Measurements from ENCODE around the gene GAR1. TPM values are rescaled to one million over a fixed set of nuclear protein-coding genes. Genes with fewer than 3 reads are reported as not detected.
A peak's percentile ranks its signal among the peaks of the same experiment; 100 is the strongest.
"Not testable (repeated sequence)": the region's sequence is repeated elsewhere in the genome, so short reads cannot be mapped to it uniquely, and the experiment has no call there.

The GAR1 gene
- total RNA-seq (2014; rRNA removed; shearing (Covaris generic)), result 6.3 and 14.5 TPM in 2 replicates

- peak; percentile 90 for DNase-seq (ENCODE audit: low spot score)
Observed at GRCh38 chr4:109815151-109816081, at the start of gene GAR1. TSS of gene GAR1 (plus strand) at chr4:109815762. CDS start at chr4:109816165, 403 bp downstream.

DNA sequence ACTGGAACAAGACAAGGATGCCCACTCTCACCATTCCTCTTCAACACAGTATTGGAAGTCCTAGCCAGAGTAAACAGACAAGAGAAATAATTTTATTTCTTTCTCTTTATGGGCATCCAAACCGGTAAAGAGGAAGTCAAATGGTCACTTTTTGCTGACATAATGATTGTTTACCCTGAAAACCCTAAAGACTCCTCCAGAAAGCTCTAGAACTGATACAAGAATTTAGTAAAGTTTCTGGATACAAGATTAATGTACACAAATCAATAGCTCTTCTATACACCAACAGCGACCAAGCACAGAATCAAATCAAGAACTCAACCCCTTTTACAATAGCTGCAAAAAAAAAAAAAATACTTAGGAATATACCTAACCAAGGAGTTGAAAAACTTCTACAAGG, 33.5 kb upstream of the GAR1 start:
- not testable (repeated sequence) for DNase-seq (ENCODE audit: low spot score)

GRCh38 chr4:109786846-109787245, 28.7 kb upstream of the GAR1 start:
- DNase-seq (ENCODE audit: low spot score), result no peak

GRCh38 chr4:109787807-109788206, 27.8 kb upstream of the GAR1 start:
- DNase-seq (ENCODE audit: low spot score), result no peak

DNA sequence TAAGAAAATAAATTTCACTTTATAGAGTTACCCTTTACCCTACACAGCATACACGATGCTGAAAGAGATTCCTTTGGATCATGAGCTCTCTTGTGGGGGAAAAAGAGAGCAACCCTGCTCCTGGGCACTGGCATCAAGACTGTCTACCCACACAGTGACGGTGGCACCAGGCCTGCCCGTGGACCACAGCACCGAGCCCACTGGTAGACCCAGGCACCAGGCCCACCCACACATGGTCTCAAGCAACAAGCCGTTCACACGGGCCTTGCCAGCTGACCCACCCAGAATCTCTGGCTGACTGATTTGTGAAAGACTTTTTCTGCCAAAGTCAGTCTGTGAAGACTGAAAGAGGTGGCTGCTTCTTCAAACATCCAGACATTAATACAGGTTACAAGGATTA, 20.5 kb upstream of the GAR1 start:
- DNase-seq (ENCODE audit: low spot score), result no peak

DNA sequence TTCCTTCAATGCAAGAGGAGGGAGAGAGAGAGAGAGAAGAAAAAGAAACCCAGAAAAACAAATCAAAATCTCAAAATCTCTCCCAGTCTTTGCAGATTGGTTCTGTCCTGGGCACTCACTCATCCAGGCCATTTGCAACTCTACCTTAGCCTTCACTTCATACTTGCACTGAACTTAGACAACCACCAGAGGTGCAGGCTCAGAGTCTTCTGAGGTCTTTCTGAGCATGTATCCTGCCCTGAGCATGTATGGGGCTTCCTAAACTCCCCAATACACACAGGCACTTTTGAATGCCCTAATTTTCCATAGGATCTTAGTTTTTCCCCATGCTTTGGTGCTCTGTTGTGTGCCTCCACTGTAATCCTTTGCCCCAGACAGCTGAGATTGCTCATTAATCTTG, 16.7 kb upstream of the GAR1 start:
- DNase-seq (ENCODE audit: low spot score), result no peak

DNA sequence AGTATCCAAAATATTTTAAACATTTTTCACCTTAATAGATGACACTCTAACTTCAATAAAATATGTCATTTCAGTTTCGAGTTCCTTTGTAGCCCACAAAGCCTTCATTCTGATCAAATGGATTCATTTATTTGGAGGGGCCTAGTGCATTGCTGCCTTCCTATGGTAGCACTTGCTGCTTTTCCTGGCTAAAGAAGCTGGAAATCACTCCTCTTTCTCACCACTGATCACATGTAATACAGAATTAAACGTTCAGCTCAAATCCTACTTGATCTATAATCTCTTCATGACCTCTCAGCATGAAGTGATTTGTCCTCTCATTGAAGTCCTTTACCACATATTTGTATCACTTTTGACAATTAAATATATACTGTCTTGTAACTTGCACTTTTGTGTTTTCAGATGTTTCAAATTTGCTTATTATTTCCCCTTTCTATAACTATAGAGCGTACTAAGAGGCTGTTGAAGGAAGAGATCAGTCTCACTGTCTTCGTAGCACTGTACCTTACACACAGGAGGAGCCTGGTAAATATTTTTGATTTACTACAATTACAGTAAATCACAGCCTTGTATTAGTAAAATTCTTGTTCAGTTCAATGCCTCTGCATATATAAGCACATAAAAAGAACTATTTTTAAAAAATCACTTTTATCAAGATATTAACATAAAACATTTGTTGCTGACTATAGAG, 14.3 kb upstream of the GAR1 start:
- no peak for DNase-seq (ENCODE audit: low spot score)

DNA sequence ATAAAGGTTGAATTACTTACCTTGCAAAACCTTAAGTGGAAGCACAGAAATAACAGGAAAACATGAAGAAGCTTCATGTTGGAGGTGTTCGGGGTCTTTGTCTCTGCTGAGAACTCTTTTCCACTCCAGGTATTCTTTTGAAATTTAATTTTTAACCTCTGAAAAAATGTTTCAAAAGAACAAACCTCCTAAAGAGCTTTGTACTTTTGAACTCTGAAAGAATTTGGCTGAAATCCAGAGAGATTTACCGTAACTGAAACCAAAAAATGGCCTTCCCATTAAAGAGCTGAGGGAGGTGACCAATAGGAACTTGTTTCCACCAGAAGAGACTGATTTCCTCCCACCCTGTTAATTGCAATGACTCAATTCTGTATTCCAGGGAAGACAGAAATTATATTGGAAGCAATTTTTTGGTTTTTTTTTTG, 13.7 kb upstream of the GAR1 start, which contains the start of gene CFI:
Gene CFI (minus strand): TSS at position 105 of the 425 bp plus-strand sequence. CDS start 28 bp downstream, at position 77.
- DNase-seq (ENCODE audit: low spot score), result peak; percentile 36

GRCh38 chr4:109803924-109804571, 11.5 kb upstream of the GAR1 start:
- peak; percentile 46 for DNase-seq (ENCODE audit: low spot score)

DNA sequence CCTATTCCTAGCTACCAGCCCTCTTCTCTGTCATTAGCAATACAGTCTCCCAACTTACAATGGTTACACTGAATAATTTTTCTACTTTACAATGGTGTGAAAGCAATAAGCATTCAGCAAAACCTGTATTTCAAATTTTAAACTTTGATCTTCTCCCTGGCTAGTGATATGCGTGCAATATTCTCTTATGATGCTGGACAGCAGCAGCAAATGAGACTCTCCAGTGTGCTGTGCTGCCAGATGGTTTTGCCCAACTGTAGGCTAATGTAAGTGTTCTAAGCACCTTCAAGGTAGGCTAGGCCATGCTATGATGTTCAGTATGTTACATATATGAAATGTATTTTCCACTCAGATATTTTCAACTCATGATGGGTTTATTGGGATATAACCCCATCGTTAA, 5.9 kb upstream of the GAR1 start:
- DNase-seq (ENCODE audit: low spot score), result no peak

DNA sequence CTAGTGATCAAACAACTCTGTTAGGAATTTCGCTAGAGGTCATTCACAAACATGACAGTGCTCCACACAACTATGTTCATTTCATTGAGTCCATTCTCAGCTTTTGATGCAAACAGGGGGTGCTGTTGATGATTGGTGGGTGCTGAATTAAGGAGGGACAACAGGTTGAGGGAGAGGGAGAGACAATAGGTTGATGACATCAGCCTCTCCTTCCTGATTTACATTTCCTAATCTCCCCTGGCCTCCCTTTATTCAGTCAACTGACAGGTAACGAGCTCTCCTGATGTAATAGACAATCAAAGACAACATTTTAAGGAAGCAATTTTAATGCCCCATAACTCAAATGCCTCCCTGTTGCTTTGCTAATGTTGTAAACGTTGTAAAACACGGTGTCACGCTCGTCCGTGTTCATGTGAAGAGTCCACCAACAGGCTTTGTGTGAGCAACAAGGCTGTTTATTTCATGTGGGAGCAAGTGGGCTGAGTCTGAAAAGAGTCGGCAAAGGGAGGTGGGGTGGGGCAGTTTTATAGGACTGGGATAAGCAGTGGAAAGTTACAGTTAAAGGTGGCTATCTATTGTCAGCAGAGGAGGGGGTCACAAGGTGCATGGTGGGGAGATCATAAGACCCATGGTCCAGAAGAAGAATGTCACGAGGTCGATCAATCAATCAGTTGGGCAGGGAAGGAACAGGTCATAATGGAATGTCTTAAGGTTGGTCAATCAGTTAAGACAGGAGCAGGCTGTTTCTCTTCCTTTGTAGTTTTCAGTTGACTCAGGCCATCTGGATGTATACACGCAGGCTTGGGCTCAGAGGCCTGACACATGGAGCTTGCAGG, 4.8 kb upstream of the GAR1 start:
- DNase-seq (ENCODE audit: low spot score), result no peak

GRCh38 chr4:109811707-109812106, 3.9 kb upstream of the GAR1 start:
- DNase-seq (ENCODE audit: low spot score), result no peak

- DNase-seq (ENCODE audit: low spot score), result no peak
Observed at GRCh38 chr4:109816082-109816442, 500 bp downstream of the GAR1 start.

GRCh38 chr4:109816894-109817293, 1.3 kb downstream of the GAR1 start:
- no peak for DNase-seq (ENCODE audit: low spot score)

DNA sequence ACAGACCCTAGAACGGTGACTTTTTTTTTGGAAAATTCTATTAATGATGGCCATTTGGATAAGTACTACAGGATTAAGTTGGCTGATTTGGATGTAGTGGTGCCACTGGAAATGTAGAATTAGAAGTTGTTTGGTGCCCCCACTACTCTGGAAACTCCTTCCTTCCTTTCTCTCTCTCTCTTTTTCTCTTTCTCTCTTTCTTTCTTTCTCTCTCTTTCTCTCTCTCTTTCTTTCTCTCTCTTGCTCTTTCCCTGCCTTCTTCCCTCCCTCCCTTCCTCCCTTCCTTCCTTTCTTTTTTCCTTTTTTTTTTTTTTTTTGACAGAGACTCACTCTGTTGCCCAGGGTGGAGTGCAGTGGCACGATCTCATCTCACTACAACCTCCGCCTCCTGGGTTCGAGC, 2.7 kb downstream of the GAR1 start:
- DNase-seq (ENCODE audit: low spot score), result no peak

DNA sequence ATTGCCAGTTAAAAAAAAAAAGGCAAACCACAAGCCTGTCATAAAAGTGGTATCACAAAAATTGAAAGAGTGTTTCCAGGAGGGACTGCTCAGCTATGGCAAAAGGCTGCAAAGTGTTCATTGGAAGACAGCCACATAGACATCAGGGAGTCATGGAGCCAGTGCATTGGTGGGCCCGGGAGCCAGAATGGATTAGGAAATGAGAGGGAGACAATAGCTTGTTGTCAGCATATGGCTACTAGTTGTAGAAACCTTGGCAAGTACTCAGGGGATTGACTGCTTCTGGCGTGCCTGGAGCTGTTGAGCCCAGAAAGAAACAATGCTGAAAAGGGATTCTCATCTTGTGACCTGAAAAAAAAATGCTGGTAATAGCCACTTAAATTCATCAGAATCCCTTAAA, 5.0 kb downstream of the GAR1 start:
- DNase-seq (ENCODE audit: low spot score), result no peak

DNA sequence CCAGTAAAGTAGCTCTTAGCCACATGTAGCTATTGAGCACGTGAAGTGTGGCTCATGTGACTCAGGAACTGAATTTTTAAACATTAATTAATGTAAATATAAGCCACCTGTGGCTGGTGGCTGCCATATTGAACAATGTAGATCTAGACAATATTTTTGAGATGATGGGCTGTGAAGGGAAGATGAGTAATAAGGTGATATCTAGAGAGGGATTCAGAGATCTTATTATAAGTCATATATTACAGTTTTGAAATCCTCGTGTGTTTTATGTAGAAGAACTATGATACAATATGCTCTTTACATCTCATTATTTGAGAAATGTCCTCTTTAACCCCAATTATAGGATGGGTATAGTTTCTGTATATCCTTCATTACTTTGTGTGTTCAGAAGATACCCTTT, 5.6 kb downstream of the GAR1 start:
- no peak for DNase-seq (ENCODE audit: low spot score)

- peak; percentile 2 for DNase-seq (ENCODE audit: low spot score)
Observed at GRCh38 chr4:109826719-109827118, 11.2 kb downstream of the GAR1 start.

GRCh38 chr4:109827672-109828071, 12.1 kb downstream of the GAR1 start, which contains the start of gene RRH:
TSS of gene RRH (plus strand) at chr4:109827972. CDS start at chr4:109828028, 56 bp downstream.
- no peak for DNase-seq (ENCODE audit: low spot score)

- no peak for DNase-seq (ENCODE audit: low spot score)
Observed at GRCh38 chr4:109833756-109834155, 18.2 kb downstream of the GAR1 start.

- DNase-seq (ENCODE audit: low spot score), result no peak
Observed at GRCh38 chr4:109836985-109837384, 21.4 kb downstream of the GAR1 start.

Measured in A172 (cell line).